K562 (cell line): Measurements from ENCODE around the gene TRIM31. TPM values are rescaled to one million over a fixed set of nuclear protein-coding genes. Genes with fewer than 3 reads are reported as not detected.
A peak's percentile ranks its signal among the peaks of the same experiment; 100 is the strongest.

Experiments
- ATF3 ChIP-seq, 2 experiments: fragments of 450-650 bp in 1 of 2; sonication (generic) in 1 of 2; formaldehyde crosslinking in 1 of 2; IDR thresholded peaks in 1 of 2; conservative IDR thresholded peaks in 1 of 2; 2 replicates each; pipeline versions ENCODE4 v1.6.1 to v1.8.1; 2016 to 2023; ENCODE audit warnings: mild to moderate bottlenecking in 2 of 2, moderate library complexity in 2 of 2, inconsistent platforms in 1 of 2, missing genetic modification reagents in 1 of 2
- CGGBP1 ChIP-seq: fragments of 250-450 bp; sonication (Bioruptor Pico); IDR thresholded peaks from 2 replicates; pipeline ENCODE4 v1.9.0; 2021; ENCODE audit warnings: mild to moderate bottlenecking
- CREB3 ChIP-seq: fragments of 450-650 bp; conservative IDR thresholded peaks from 2 replicates; pipeline ENCODE4 v1.6.1; 2016; ENCODE audit warnings: missing genetic modification characterization, low read depth, mild to moderate bottlenecking, missing compliant biosample characterization, moderate library complexity
- DDX20 ChIP-seq: fragments of 450-650 bp; IDR thresholded peaks from 2 replicates; pipeline ENCODE4 v1.6.1; 2016; ENCODE audit warnings: missing genetic modification characterization, low read depth, mild to moderate bottlenecking, missing compliant biosample characterization, moderate library complexity
- ESRRB ChIP-seq: fragments of 250-450 bp; sonication (Bioruptor Pico); IDR thresholded peaks from 2 replicates; pipeline ENCODE4 v1.5.0; 2020; ENCODE audit warnings: mild to moderate bottlenecking, moderate library complexity, borderline replicate concordance
- ETS2 ChIP-seq: IDR thresholded peaks from 2 replicates; pipeline ENCODE4 v1.6.1; 2016; ENCODE audit warnings: borderline replicate concordance, missing genetic modification characterization, mild to moderate bottlenecking, moderate library complexity, missing compliant biosample characterization; ENCODE audit not compliant: poor library complexity, severe bottlenecking
- GTF2F1 ChIP-seq: IDR thresholded peaks from 2 replicates; pipeline ENCODE4 v1.6.1; 2011; ENCODE audit warnings: low read depth, low read length, improper control_type of control experiment
- HES1 ChIP-seq: fragments of 450-650 bp; IDR thresholded peaks from 2 replicates; pipeline ENCODE4 v1.6.1; 2016; ENCODE audit warnings: low read depth, mild to moderate bottlenecking, moderate library complexity
- HNRNPL ChIP-seq: fragments of 200-400 bp; formaldehyde crosslinking; IDR thresholded peaks from 2 replicates; pipeline ENCODE4 v1.6.1; 2017; ENCODE audit warnings: low read depth, mild to moderate bottlenecking, low read length
- KLF16 ChIP-seq: IDR thresholded peaks from 2 replicates; pipeline ENCODE4 v1.6.1; 2016; ENCODE audit warnings: antibody characterized with exemption
- MAX ChIP-seq: sonication (generic); formaldehyde crosslinking; IDR thresholded peaks from 2 replicates; pipeline ENCODE4 v1.9.0; 2022; ENCODE audit warnings: mild to moderate bottlenecking, missing genetic modification reagents
- NBN ChIP-seq: fragments of 450-650 bp; IDR thresholded peaks from 2 replicates; pipeline ENCODE4 v1.6.1; 2016; ENCODE audit warnings: low read depth, mild to moderate bottlenecking
- PHF21A ChIP-seq: fragments of 450-650 bp; IDR thresholded peaks from 2 replicates; pipeline ENCODE4 v1.6.1; 2017; ENCODE audit warnings: low read depth, borderline replicate concordance
- RAD21 ChIP-seq, 2 experiments: fragments of 250-450 bp in 1 of 2; fragments of 450-650 bp in 1 of 2; sonication (Bioruptor Pico) in 1 of 2; formaldehyde crosslinking in 1 of 2; IDR thresholded peaks in 1 of 2; conservative IDR thresholded peaks in 1 of 2; 2 replicates each; pipeline versions ENCODE4 v1.4.0 to v1.8.0; 2020 to 2022; ENCODE audit warnings: mild to moderate bottlenecking in 2 of 2, moderate library complexity in 1 of 2
- RHOXF2B ChIP-seq: fragments of 250-450 bp; sonication (Bioruptor Pico); conservative IDR thresholded peaks from 2 replicates; pipeline ENCODE4 v1.5.1; 2021
- SMARCB1 ChIP-seq: IDR thresholded peaks from 2 replicates; pipeline ENCODE4 v1.6.1; 2011; ENCODE audit warnings: improper control_type of control experiment, low read depth; ENCODE audit not compliant: insufficient read length
- TAF7 ChIP-seq: fragments of 450-650 bp; IDR thresholded peaks from 2 replicates; pipeline ENCODE4 v1.6.1; 2016; ENCODE audit warnings: missing genetic modification characterization, missing compliant biosample characterization
- TAF9B ChIP-seq: fragments of 450-650 bp; IDR thresholded peaks from 2 replicates; pipeline ENCODE4 v1.6.1; 2018; ENCODE audit warnings: mild to moderate bottlenecking; ENCODE audit not compliant: partially characterized antibody
- TCF7 ChIP-seq: sonication (generic); IDR thresholded peaks from 2 replicates; pipeline ENCODE4 v1.6.1; 2016; ENCODE audit warnings: antibody characterized with exemption, borderline replicate concordance
- TFE3 ChIP-seq: fragments of 450-650 bp; formaldehyde crosslinking; IDR thresholded peaks from 2 replicates; pipeline ENCODE4 v1.4.0; 2020; ENCODE audit warnings: mild to moderate bottlenecking, mixed read lengths
- TSC22D4 ChIP-seq: fragments of 450-650 bp; IDR thresholded peaks from 2 replicates; pipeline ENCODE4 v1.6.1; 2016; ENCODE audit warnings: missing genetic modification characterization, missing biosample characterization, control low read depth
- ZNF140 ChIP-seq: fragments of 250-450 bp; sonication (Bioruptor Pico); IDR thresholded peaks from 2 replicates; pipeline ENCODE4 v1.8.0; 2021; ENCODE audit warnings: moderate library complexity, mild to moderate bottlenecking, inconsistent platforms
- ZNF354B ChIP-seq: fragments of 250-450 bp; sonication (Bioruptor Pico); IDR thresholded peaks from 2 replicates; pipeline ENCODE4 v1.4.0; 2020
- polyA plus RNA-seq, 8 experiments: library from polyadenylated mRNA; depleted of rRNA in 4 of 8; stranded (reverse) in 5 of 8; unstranded in 3 of 8; fragments of >200 nt; fragmentation: Nextera tagmentation in 2 of 8; fragmentation: Illumina TruSeq in 1 of 8; extraction: Ambion mirVana in 2 of 8; extraction: Trizol in 1 of 8; gene quantifications; 2 replicates each; pipeline versions ENCODE4 v1.2.1 to v1.2.3, GENCODE V29; 2011 to 2014; ENCODE audit warnings: inconsistent platforms in 1 of 8, missing spikeins in 1 of 8
- total RNA-seq, 7 experiments: library from RNA; depleted of rRNA in 6 of 7; stranded (reverse); fragments of >200 nt in 6 of 7; fragmentation: Illumina TruSeq in 2 of 7; extraction: Trizol in 2 of 7; gene quantifications; 2 replicates each; pipeline versions ENCODE4 v1.2.1 to v1.2.3, GENCODE V29; 2011 to 2021; ENCODE audit warnings: low replicate concordance in 1 of 7

The TRIM31 gene
- total and polyA plus RNA-seq, 9 of the 15 experiments (the other 6 are each of a cell fraction or from before 2014, with no cell fraction given): not detected

- TF ChIP-seq TAF9B: no peak
- no peak for TF ChIP-seq GTF2F1
- TF ChIP-seq SMARCB1: no peak
- no peak for TF ChIP-seq TSC22D4 (tag)
- no peak for TF ChIP-seq RHOXF2B (CRISPR knock-in tag)
- TF ChIP-seq MAX (CRISPR knock-in tag): no peak
- no peak for TF ChIP-seq DDX20 (tag)
- no peak for TF ChIP-seq HES1
- no peak for TF ChIP-seq CREB3 (tag)
- TF ChIP-seq KLF16: peak; percentile 48; the same call in 1 of the 2 replicates
- TF ChIP-seq PHF21A: no peak
- no peak for TF ChIP-seq TCF7
- no peak for TF ChIP-seq ETS2 (tag)
- peak; percentile 17; the same call in 1 of the 2 replicates for TF ChIP-seq NBN
- peak; percentile 89 to 92 for TF ChIP-seq RAD21 (CRISPR knock-in tag; conservative IDR thresholded peaks at IDR 0.05 in 1 of 2, IDR thresholded peaks at IDR 0.05 in 1 of 2)
- no peak for TF ChIP-seq ZNF140 (CRISPR knock-in tag)
- TF ChIP-seq TAF7: no peak
- TF ChIP-seq ATF3 (IDR thresholded peaks at IDR 0.05): no peak
- no peak for TF ChIP-seq ATF3 (CRISPR knock-in tag; conservative IDR thresholded peaks at IDR 0.05)
- TF ChIP-seq CGGBP1 (CRISPR knock-in tag): no peak
- TF ChIP-seq TFE3 (CRISPR knock-in tag): no peak
- no peak for TF ChIP-seq ESRRB (CRISPR knock-in tag)
- no peak for TF ChIP-seq ZNF354B (CRISPR knock-in tag)
- TF ChIP-seq HNRNPL: no peak
Measured at GRCh38 chr6:30102970-30103871, 9.7 kb downstream of the TRIM31 start (continued).
